CD4-positive, CD25-positive, alpha-beta regulatory T cell (primary cell): Measurements from ENCODE around the gene IL18RAP. TPM values are rescaled to one million over a fixed set of nuclear protein-coding genes. Genes with fewer than 3 reads are reported as not detected.

Source experiments
- ATAC-seq, 2 donors: fragments of 150-1000 bp; cut with Tn5 transposase; one replicate each; pipeline ENCODE4 v1.10.0; 2021; ENCODE audit warnings: low read depth in 2 of 2, moderate number of reproducible peaks in 2 of 2, moderate library complexity in 1 of 2
- DNase-seq, 3 donors: peaks; one replicate each; pipeline versions ENCODE4 v3.0.0 to v3.0.0-alpha.2; 2012 to 2022; ENCODE audit warnings: mixed read lengths in 1 of 3
- H3K27ac ChIP-seq: one replicate; pipeline ENCODE4 v1.7.0; 2013; ENCODE audit warnings: mild to moderate bottlenecking, low read length; ENCODE audit not compliant: insufficient read depth, poor library complexity, severe bottlenecking
- H3K27me3 ChIP-seq: one replicate; pipeline ENCODE4 v1.7.0; 2013; ENCODE audit warnings: low read length; ENCODE audit not compliant: control insufficient read depth, insufficient read depth
- H3K36me3 ChIP-seq: one replicate; pipeline ENCODE4 v1.7.0; 2013; ENCODE audit warnings: mild to moderate bottlenecking, low read length, moderate library complexity; ENCODE audit not compliant: control insufficient read depth, insufficient read depth
- H3K4me1 ChIP-seq: 2 replicates; pipeline ENCODE4 v1.7.0; 2013; ENCODE audit warnings: mild to moderate bottlenecking, low read length; ENCODE audit not compliant: insufficient read depth, control insufficient read depth, poor library complexity, severe bottlenecking
- H3K4me3 ChIP-seq: one replicate; pipeline ENCODE4 v1.7.0; 2013; ENCODE audit warnings: low read depth, mild to moderate bottlenecking, low read length, moderate library complexity
- H3K9me3 ChIP-seq, 2 experiments: 1 replicate in 1 of 2; 2 replicates in 1 of 2; pipeline ENCODE4 v1.7.0; 2013; ENCODE audit warnings: low read length in 2 of 2, mild to moderate bottlenecking in 1 of 2, moderate library complexity in 1 of 2; ENCODE audit not compliant: control insufficient read depth in 2 of 2
- H3K27ac Mint-ChIP-seq, 3 donors: one replicate each; pipeline ENCODE4 v1.8.0; 2020 to 2022; ENCODE audit warnings: mild to moderate bottlenecking in 3 of 3, mixed read lengths in 3 of 3, moderate library complexity in 2 of 3
- H3K27me3 Mint-ChIP-seq: one replicate; pipeline ENCODE4 v1.8.0; 2022; ENCODE audit warnings: mild to moderate bottlenecking, mixed read lengths
- H3K36me3 Mint-ChIP-seq: one replicate; pipeline ENCODE4 v1.8.0; 2020; ENCODE audit warnings: mixed read lengths
- H3K4me1 Mint-ChIP-seq, 4 donors: one replicate each; pipeline ENCODE4 v1.8.0; 2020 to 2022; ENCODE audit warnings: mixed read lengths in 4 of 4, mild to moderate bottlenecking in 1 of 4
- H3K4me3 Mint-ChIP-seq, 4 donors: one replicate each; pipeline ENCODE4 v1.8.0; 2020 to 2022; ENCODE audit warnings: mild to moderate bottlenecking in 4 of 4, mixed read lengths in 4 of 4, moderate library complexity in 3 of 4
- H3K9me3 Mint-ChIP-seq, 7 donors: one replicate each; pipeline ENCODE4 v1.8.0; 2020 to 2022; ENCODE audit warnings: mixed read lengths in 7 of 7, mild to moderate bottlenecking in 3 of 7, moderate library complexity in 2 of 7
- polyA plus RNA-seq, 4 donors: library from polyadenylated mRNA; unstranded; fragments of 300-500 nt; fragmentation: Illumina TruSeq; gene quantifications; one replicate each; pipeline ENCODE4 v1.2.3, GENCODE V29; 2021
- total RNA-seq: library from RNA; stranded (reverse); gene quantifications from one replicate; pipeline ENCODE4 v1.2.3, GENCODE V29; 2022

Gene IL18RAP
- total and polyA plus RNA-seq, 5 donors from 2014 or later, result 0.41 to 0.44 TPM; not detected in 3

- no peaks in the 10 kb centered on the region for H3K27me3 ChIP-seq
- no peaks in the 10 kb centered on the region for H3K36me3 ChIP-seq
- H3K4me3 Mint-ChIP-seq, result no peak overlapping the region
- ATAC-seq (no peak), DNase-seq (no peak)
- H3K9me3 ChIP-seq, result no peaks in the 10 kb centered on the region
- no peak overlapping the region for H3K27ac Mint-ChIP-seq
- peaks cover 4 to 7% (median 5%) of the 10 kb centered on the region in 4 donors for H3K4me1 Mint-ChIP-seq
- no peak overlapping the region for H3K27ac ChIP-seq
- H3K36me3 Mint-ChIP-seq, result no peaks in the 10 kb centered on the region
- H3K4me3 ChIP-seq, result no peak overlapping the region
- no peaks in the 10 kb centered on the region for H3K27me3 Mint-ChIP-seq
- no peaks in the 10 kb centered on the region for H3K9me3 Mint-ChIP-seq
- H3K4me1 ChIP-seq, result peaks cover 5% of the 10 kb centered on the region
These were observed 21.3 kb downstream of the IL18RAP start for GRCh38 chr2:102444233-102444632.

GRCh38 chr2:102446936-102447335 lies 24.0 kb downstream of the IL18RAP start:
- Mint-ChIP-seq H3K9me3 (no peaks in the 10 kb centered on the region), H3K4me3 (no peak overlapping the region), H3K27ac (no peak overlapping the region), H3K4me1 (peaks cover 4 to 7% (median 5%) of the 10 kb centered on the region in 4 donors), H3K36me3 (no peaks in the 10 kb centered on the region), H3K27me3 (no peaks in the 10 kb centered on the region)
- ATAC-seq, result no peak
- no peaks in the 10 kb centered on the region for H3K36me3 ChIP-seq
- no peak overlapping the region for H3K4me3 ChIP-seq
- H3K9me3 ChIP-seq, result no peaks in the 10 kb centered on the region
- H3K27me3 ChIP-seq, result no peaks in the 10 kb centered on the region
- no peak overlapping the region for H3K27ac ChIP-seq
- DNase-seq, result no peak
- peaks cover 5% of the 10 kb centered on the region for H3K4me1 ChIP-seq

GRCh38 chr2:102449370-102449974 lies 26.5 kb downstream of the IL18RAP start:
- Histone ChIP-seq H3K9me3 (no peaks in the 10 kb centered on the region), H3K27ac (no peak overlapping the region), H3K4me3 (no peak overlapping the region), H3K27me3 (no peaks in the 10 kb centered on the region), H3K36me3 (no peaks in the 10 kb centered on the region), H3K4me1 (no peaks in the 10 kb centered on the region)
- ATAC-seq (peak in 1 of 2 donors; percentile 39), DNase-seq (peak; percentile 41 to 81 (median 57))
- Mint-ChIP-seq H3K4me3 (no peak overlapping the region), H3K9me3 (no peaks in the 10 kb centered on the region), H3K36me3 (no peaks in the 10 kb centered on the region), H3K27me3 (peaks cover 3% of the 10 kb centered on the region), H3K27ac (no peak overlapping the region), H3K4me1 (no peaks in the 10 kb centered on the region)

GRCh38 chr2:102451968-102452367 lies 29.0 kb downstream of the IL18RAP start:
- Histone ChIP-seq H3K36me3 (no peaks in the 10 kb centered on the region), H3K4me1 (no peaks in the 10 kb centered on the region), H3K4me3 (no peak overlapping the region), H3K27me3 (peaks cover 5% of the 10 kb centered on the region), H3K27ac (no peak overlapping the region), H3K9me3 (peaks cover 0 to 4% of the 10 kb centered on the region in 2 experiments)
- Mint-ChIP-seq H3K27me3 (peaks cover 13% of the 10 kb centered on the region), H3K9me3 (no peaks in the 10 kb centered on the region), H3K4me1 (no peaks in the 10 kb centered on the region), H3K36me3 (no peaks in the 10 kb centered on the region), H3K4me3 (no peak overlapping the region), H3K27ac (no peak overlapping the region)
- DNase-seq (no peak), ATAC-seq (no peak)

- no peak overlapping the region for H3K27ac Mint-ChIP-seq
- H3K9me3 ChIP-seq, result peaks cover 0 to 4% of the 10 kb centered on the region in 2 experiments
- H3K9me3 Mint-ChIP-seq, result no peaks in the 10 kb centered on the region
These were observed 30.5 kb downstream of the IL18RAP start for GRCh38 chr2:102453501-102453900.

GRCh38 chr2:102455061-102455670 lies 32.2 kb downstream of the IL18RAP start:
- Mint-ChIP-seq H3K36me3 (no peaks in the 10 kb centered on the region), H3K9me3 (no peaks in the 10 kb centered on the region), H3K27me3 (peaks cover 25% of the 10 kb centered on the region), H3K4me3 (no peak overlapping the region), H3K27ac (no peak overlapping the region), H3K4me1 (no peaks in the 10 kb centered on the region)
- Histone ChIP-seq H3K4me3 (no peak overlapping the region), H3K9me3 (peaks cover 0 to 4% of the 10 kb centered on the region in 2 experiments), H3K36me3 (no peaks in the 10 kb centered on the region), H3K27me3 (peaks cover 7% of the 10 kb centered on the region), H3K4me1 (no peaks in the 10 kb centered on the region), H3K27ac (no peak overlapping the region)
- DNase-seq, result no peak
- ATAC-seq, result no peak

More at GRCh38 chr2:102453501-102453900, 30.5 kb downstream of the IL18RAP start:
- ATAC-seq (no peak), DNase-seq (no peak)
- Histone ChIP-seq H3K27ac (no peak overlapping the region), H3K27me3 (peaks cover 7% of the 10 kb centered on the region), H3K4me3 (no peak overlapping the region), H3K36me3 (no peaks in the 10 kb centered on the region), H3K4me1 (no peaks in the 10 kb centered on the region)
- peaks cover 19% of the 10 kb centered on the region for H3K27me3 Mint-ChIP-seq
- no peak overlapping the region for H3K4me3 Mint-ChIP-seq
- H3K4me1 Mint-ChIP-seq, result no peaks in the 10 kb centered on the region
- H3K36me3 Mint-ChIP-seq, result no peaks in the 10 kb centered on the region

GRCh38 chr2:102460467-102460866 lies 37.5 kb downstream of the IL18RAP start:
- H3K4me3 ChIP-seq, result no peak overlapping the region
- ATAC-seq (no peak), DNase-seq (no peak)
- H3K9me3 Mint-ChIP-seq, result peaks cover 0 to 6% (median 0%) of the 10 kb centered on the region in 7 donors
- no peak overlapping the region for H3K27ac Mint-ChIP-seq
- H3K36me3 Mint-ChIP-seq, result no peaks in the 10 kb centered on the region
- H3K4me3 Mint-ChIP-seq, result no peak overlapping the region
- peaks cover 24% of the 10 kb centered on the region for H3K27me3 Mint-ChIP-seq
- no peaks in the 10 kb centered on the region for H3K36me3 ChIP-seq
- H3K27me3 ChIP-seq, result peaks cover 19% of the 10 kb centered on the region
- H3K4me1 Mint-ChIP-seq, result no peaks in the 10 kb centered on the region
- no peak overlapping the region for H3K27ac ChIP-seq
- peaks cover 0 to 4% of the 10 kb centered on the region in 2 experiments for H3K9me3 ChIP-seq
- H3K4me1 ChIP-seq, result no peaks in the 10 kb centered on the region

- ATAC-seq (no peak), DNase-seq (no peak)
- Mint-ChIP-seq H3K36me3 (no peaks in the 10 kb centered on the region), H3K4me1 (no peaks in the 10 kb centered on the region), H3K27me3 (peaks cover 25% of the 10 kb centered on the region), H3K9me3 (peaks cover 0 to 6% (median 0%) of the 10 kb centered on the region in 7 donors), H3K4me3 (no peak overlapping the region), H3K27ac (no peak overlapping the region)
- H3K36me3 ChIP-seq, result no peaks in the 10 kb centered on the region
- no peak overlapping the region for H3K4me3 ChIP-seq
- no peak overlapping the region for H3K27ac ChIP-seq
- H3K9me3 ChIP-seq, result no peaks in the 10 kb centered on the region
- H3K4me1 ChIP-seq, result no peaks in the 10 kb centered on the region
- peaks cover 14% of the 10 kb centered on the region for H3K27me3 ChIP-seq
These were observed 38.2 kb downstream of the IL18RAP start for GRCh38 chr2:102461188-102461587.
